Panc1 (cell line): ENCODE data around the gene EHD1. TPM values are rescaled to one million over a fixed set of nuclear protein-coding genes. Genes with fewer than 3 reads are reported as not detected.

Experiments
- ATAC-seq: fragments of 200-7000 bp; cut with Tn5 transposase; 2 replicates; pipeline ENCODE4 v1.9.1; 2020; ENCODE audit warnings: mild to moderate bottlenecking, moderate library complexity
- BruUV-seq: library from RNA; stranded (reverse); fragments of 400-500 nt; replicated peaks from 2 replicates; lab custom pipeline; 2021; lab: Mats Ljungman, UMichigan
- CTCF ChIA-PET: fragments of 300-600 bp; sonication (Branson Sonifier 250); formaldehyde crosslinking; loops from one replicate; lab custom pipeline; 2022; ENCODE audit warnings: antibody characterized with exemption; lab: Charles Lee
- POLR2A ChIA-PET: fragments of 300-600 bp; sonication (Branson Sonifier 250); formaldehyde crosslinking; loops from one replicate; lab custom pipeline; 2022; ENCODE audit warnings: antibody characterized with exemption; lab: Charles Lee
- DNase-seq: peaks from one replicate; pipeline ENCODE4 v3.0.0-alpha.2; 2010; ENCODE audit warnings: low read depth, low spot score
- H3K27ac ChIP-seq: 2 replicates; pipeline ENCODE4 v1.5.1; 2011; ENCODE audit warnings: mild to moderate bottlenecking, low read length, inconsistent platforms
- H3K27me3 ChIP-seq: fragments of 200-500 bp; sonication (Bioruptor generic); 2 replicates; pipeline ENCODE4 v1.6.0; 2014; ENCODE audit warnings: low read length, inconsistent platforms; ENCODE audit not compliant: control insufficient read depth, insufficient read depth
- H3K36me3 ChIP-seq: fragments of 200-500 bp; sonication (Bioruptor generic); 2 replicates; pipeline ENCODE4 v1.5.1; 2014; ENCODE audit warnings: inconsistent platforms, mild to moderate bottlenecking, low read length, moderate library complexity; ENCODE audit not compliant: control insufficient read depth, insufficient read depth
- H3K4me1 ChIP-seq: 2 replicates; pipeline ENCODE4 v1.5.1; 2011; ENCODE audit warnings: inconsistent platforms, mild to moderate bottlenecking, low read length, moderate library complexity; ENCODE audit not compliant: control insufficient read depth, insufficient read depth
- H3K4me3 ChIP-seq, 2 experiments: 2 replicates each; pipeline ENCODE4 v1.5.1; 2011 to 2012; ENCODE audit warnings: low read depth in 2 of 2, low read length in 2 of 2, mild to moderate bottlenecking in 2 of 2, inconsistent platforms in 1 of 2, moderate library complexity in 1 of 2
- H3K9me3 ChIP-seq: fragments of 200-500 bp; sonication (Bioruptor generic); 2 replicates; pipeline ENCODE4 v1.5.1; 2014; ENCODE audit warnings: low read depth, mild to moderate bottlenecking, inconsistent platforms, low read length, moderate library complexity; ENCODE audit not compliant: control insufficient read depth, insufficient read depth
- CTCF ChIP-seq: fragments of 450-650 bp; IDR thresholded peaks from 2 replicates; pipeline ENCODE4 v1.5.1; 2017; ENCODE audit warnings: mild to moderate bottlenecking
- POLR2AphosphoS5 ChIP-seq: IDR thresholded peaks from 2 replicates; pipeline ENCODE4 v1.6.1; 2012; ENCODE audit warnings: mild to moderate bottlenecking, low read depth, low read length, moderate library complexity
- REST ChIP-seq, 2 experiments: IDR thresholded peaks; 2 replicates each; pipeline ENCODE4 v1.6.1; 2011 to 2012; ENCODE audit warnings: low read depth in 2 of 2, control low read depth in 1 of 2, low read length in 1 of 2, mild to moderate bottlenecking in 1 of 2, moderate library complexity in 1 of 2; ENCODE audit not compliant: insufficient read depth in 1 of 2
- SIN3A ChIP-seq: IDR thresholded peaks from 2 replicates; pipeline ENCODE4 v1.6.1; 2012; ENCODE audit warnings: low read depth, mild to moderate bottlenecking, low read length, moderate library complexity, borderline replicate concordance; ENCODE audit not compliant: insufficient read depth
- TCF7L2 ChIP-seq: IDR thresholded peaks from 2 replicates; pipeline ENCODE4 v1.6.1; 2011; ENCODE audit warnings: mild to moderate bottlenecking, low read depth, low read length, inconsistent platforms
- in situ Hi-C: cut with HindIII; loops from 2 replicates; pipeline ENCODE4 v1.10.0; 2016; ENCODE audit warnings: low sequenced_read_pairs, low pct_unique_long_range_greater_than_20kb
- intact Hi-C: fragments of 100-400 bp; cut with micrococcal nuclease; formaldehyde crosslinking; loops from one replicate; pipeline ENCODE4 v1.10.0; 2022; ENCODE audit not compliant: unreplicated experiment
- total RNA-seq: library from RNA; stranded (reverse); gene quantifications from one replicate; pipeline ENCODE4 v1.2.1, GENCODE V29; 2021; ENCODE audit not compliant: unreplicated experiment

EHD1 gene
- total RNA-seq, 1 experiment from 2014 or later = 186 TPM

- H3K27me3 ChIP-seq = no peaks in the 10 kb centered on the region
- no TSS peak for BruUV-seq
- no peaks in the 10 kb centered on the region for H3K4me1 ChIP-seq
- TF ChIP-seq TCF7L2 (no peak), REST (IDR thresholded peaks at IDR 0.05; ENCODE audit: insufficient read depth in 1 of 2, low read depth in 2 of 2, low read length in 1 of 2) (no peak), SIN3A (no peak), CTCF (no peak), POLR2AphosphoS5 (no peak)
- ChIA-PET CTCF (interaction anchor here (0.6 kb wide), 1 partner anchor 230 kb away, joined by 5 read pairs; no protein-coding TSS in a partner anchor), POLR2A (interaction anchor here (0.6 to 0.8 kb wide), 2 partner anchors 35 to 823 kb away, joined by 3 to 4 read pairs; no protein-coding TSS in a partner anchor)
- in situ Hi-C loops (no loop called here), intact Hi-C loops (no loop called here)
- no peak overlapping the region for H3K27ac ChIP-seq
- DNase-seq (no peak), ATAC-seq (peak; percentile 39; the same call in 1 of the 2 replicates)
- no peaks in the 10 kb centered on the region for H3K36me3 ChIP-seq
- H3K9me3 ChIP-seq = no peaks in the 10 kb centered on the region
- H3K4me3 ChIP-seq = no peak overlapping the region
Measured at GRCh38 chr11:64826578-64827450, 51.6 kb downstream of the EHD1 start.

- CTCF ChIA-PET = interaction anchor here (0.6 to 0.7 kb wide), 2 partner anchors 11 to 230 kb away, joined by 3 to 5 read pairs; no protein-coding TSS in a partner anchor
- Histone ChIP-seq H3K4me3 (no peak overlapping the region), H3K4me1 (no peaks in the 10 kb centered on the region), H3K27me3 (no peaks in the 10 kb centered on the region), H3K36me3 (no peaks in the 10 kb centered on the region), H3K9me3 (no peaks in the 10 kb centered on the region), H3K27ac (no peak overlapping the region)
- TF ChIP-seq POLR2AphosphoS5 = no peak
- no peak for TF ChIP-seq CTCF
- no peak for TF ChIP-seq REST (IDR thresholded peaks at IDR 0.05; ENCODE audit: insufficient read depth in 1 of 2, low read depth in 2 of 2, low read length in 1 of 2)
- TF ChIP-seq TCF7L2 = no peak
- TF ChIP-seq SIN3A = no peak
- no TSS peak for BruUV-seq
- in situ Hi-C loops (no loop called here), intact Hi-C loops (no loop called here)
- POLR2A ChIA-PET = interaction anchor here (0.6 kb wide), 2 partner anchors 589 to 823 kb away, joined by 4 read pairs; no protein-coding TSS in a partner anchor
- no peak for DNase-seq
- no peak for ATAC-seq
Measured at GRCh38 chr11:64826062-64826461, 52.4 kb downstream of the EHD1 start.
